Fibroblast of lung (primary cell): ENCODE results near the gene CDC42SE2. TPM values are rescaled to one million over a fixed set of nuclear protein-coding genes. Genes with fewer than 3 reads are reported as not detected.

Source experiments
- DNase-seq, 2 donors: peaks; one replicate each; pipeline versions ENCODE4 v3.0.0 to v3.0.0-alpha.2; 2010; ENCODE audit warnings: low read depth in 2 of 2
- H2AFZ ChIP-seq: 2 replicates; pipeline ENCODE4 v1.5.1; 2012; ENCODE audit warnings: low read length, control low read depth, inconsistent platforms
- H3K27ac ChIP-seq: 2 replicates; pipeline ENCODE4 v1.5.1; 2011; ENCODE audit warnings: low read length, control low read depth; ENCODE audit not compliant: insufficient read depth
- H3K27me3 ChIP-seq: 2 replicates; pipeline ENCODE4 v1.5.1; 2011; ENCODE audit warnings: mild to moderate bottlenecking, low read length; ENCODE audit not compliant: control insufficient read depth, insufficient read depth
- H3K36me3 ChIP-seq: 2 replicates; pipeline ENCODE4 v1.5.1; 2011; ENCODE audit warnings: low read length; ENCODE audit not compliant: control insufficient read depth, insufficient read depth
- H3K4me1 ChIP-seq: 2 replicates; pipeline ENCODE4 v1.5.1; 2011; ENCODE audit warnings: low read length; ENCODE audit not compliant: control insufficient read depth, insufficient read depth; ENCODE audit errors: extremely low read depth
- H3K4me2 ChIP-seq: 2 replicates; pipeline ENCODE4 v1.5.1; 2011; ENCODE audit warnings: low read length, control low read depth; ENCODE audit not compliant: insufficient read depth; ENCODE audit errors: extremely low read depth
- H3K4me3 ChIP-seq, 4 experiments: fragments of 200-600 bp in 1 of 4; sonication (generic) in 1 of 4; replicated peaks in 1 of 4; 2 replicates each; pipeline ENCODE4 v1.5.1; 2011 to 2016; ENCODE audit warnings: low read length in 4 of 4, low read depth in 3 of 4, mild to moderate bottlenecking in 3 of 4, control low read depth in 2 of 4, inconsistent platforms in 1 of 4, mixed read lengths in 1 of 4; ENCODE audit not compliant: insufficient read depth in 1 of 4; ENCODE audit errors: control extremely low read depth in 1 of 4
- H3K79me2 ChIP-seq: 2 replicates; pipeline ENCODE4 v1.5.1; 2012; ENCODE audit warnings: mild to moderate bottlenecking, low read length, inconsistent platforms; ENCODE audit not compliant: control insufficient read depth, insufficient read depth
- H3K9ac ChIP-seq: 2 replicates; pipeline ENCODE4 v1.5.1; 2011; ENCODE audit warnings: mild to moderate bottlenecking, low read length, control low read depth; ENCODE audit not compliant: insufficient read depth
- H3K9me3 ChIP-seq: 2 replicates; pipeline ENCODE4 v1.5.1; 2012; ENCODE audit warnings: low read depth, low read length; ENCODE audit not compliant: control insufficient read depth, insufficient read depth
- H4K20me1 ChIP-seq: 2 replicates; pipeline ENCODE4 v1.5.1; 2011; ENCODE audit warnings: low read length; ENCODE audit not compliant: control insufficient read depth, insufficient read depth; ENCODE audit errors: extremely low read depth
- CTCF ChIP-seq, 2 donors: IDR thresholded peaks in 1 of 2; conservative IDR thresholded peaks in 1 of 2; 1 replicate in 1 of 2; 2 replicates in 1 of 2; pipeline ENCODE4 v1.5.1; 2011 to 2012; ENCODE audit warnings: low read length in 2 of 2, control low read depth in 1 of 2, inconsistent platforms in 1 of 2, low read depth in 1 of 2, mild to moderate bottlenecking in 1 of 2
- EZH2 ChIP-seq: IDR thresholded peaks from 2 replicates; pipeline ENCODE4 v1.5.1; 2012; ENCODE audit warnings: low read length, control low read depth, mild to moderate bottlenecking; ENCODE audit errors: missing control alignments
- polyA plus RNA-seq, 2 donors: library from polyadenylated mRNA; depleted of rRNA in 1 of 2; stranded (reverse) in 1 of 2; unstranded in 1 of 2; fragments of >200 nt; gene quantifications; 2 replicates each; pipeline ENCODE4 v1.2.1, GENCODE V29; 2011 to 2012; ENCODE audit warnings: missing spikeins in 1 of 2
- total RNA-seq: library from RNA; depleted of rRNA; stranded (reverse); fragments of >200 nt; gene quantifications from 2 replicates; pipeline ENCODE4 v1.2.1, GENCODE V29; 2014

CDC42SE2 gene
- total and polyA plus RNA-seq, 2 donors (not counting 1 experiment from before 2014, with no cell fraction given): 26.1 to 26.5 TPM

GRCh38 chr5:131296213-131296672 is 32.4 kb downstream of the CDC42SE2 start:
- TF ChIP-seq CTCF (conservative IDR thresholded peaks at IDR 0.05 in 1 of 2, IDR thresholded peaks at IDR 0.05 in 1 of 2; ENCODE audit: low read depth in 1 of 2, low read length in 2 of 2): no peak
- TF ChIP-seq EZH2: no peak

DNA sequence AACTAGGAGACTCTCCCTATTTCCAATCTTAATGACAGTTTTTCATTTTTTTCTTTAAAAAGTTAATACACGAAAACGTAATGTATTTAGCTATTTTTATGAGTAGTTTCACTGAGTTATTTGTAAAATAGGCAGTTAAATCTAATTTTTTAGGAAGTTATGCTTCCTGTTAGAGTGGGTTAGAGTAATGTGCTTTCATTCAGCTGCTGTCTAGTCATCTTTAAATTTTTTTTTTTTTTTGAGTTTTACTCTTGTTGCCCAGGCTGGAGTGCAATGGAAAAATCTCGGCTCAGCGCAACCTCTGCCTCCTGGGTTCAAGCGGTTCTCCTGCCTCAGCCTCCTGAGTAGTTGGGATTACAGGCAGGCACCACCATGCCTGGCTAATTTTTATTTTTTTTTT is 34.0 kb downstream of the CDC42SE2 start:
- Histone ChIP-seq H3K79me2 (peaks cover 22% of the 10 kb centered on the region), H3K4me2 (no peak overlapping the region), H2AFZ (no peak overlapping the region), H4K20me1 (no peaks in the 10 kb centered on the region), H3K36me3 (no peaks in the 10 kb centered on the region), H3K9ac (no peak overlapping the region), H3K9me3 (no peaks in the 10 kb centered on the region), H3K4me1 (no peaks in the 10 kb centered on the region), H3K27me3 (no peaks in the 10 kb centered on the region), H3K4me3 (no peak overlapping the region), H3K27ac (no peak overlapping the region)
- DNase-seq: no peak
- no peak for TF ChIP-seq CTCF (conservative IDR thresholded peaks at IDR 0.05 in 1 of 2, IDR thresholded peaks at IDR 0.05 in 1 of 2; ENCODE audit: low read depth in 1 of 2, low read length in 2 of 2)
- no peak for TF ChIP-seq EZH2

More at GRCh38 chr5:131296213-131296672, 32.4 kb downstream of the CDC42SE2 start:
- Histone ChIP-seq H3K27ac (no peak overlapping the region), H4K20me1 (no peaks in the 10 kb centered on the region), H3K4me3 (no peak overlapping the region), H3K4me2 (no peak overlapping the region), H2AFZ (no peak overlapping the region), H3K27me3 (no peaks in the 10 kb centered on the region), H3K9me3 (no peaks in the 10 kb centered on the region), H3K4me1 (no peaks in the 10 kb centered on the region), H3K9ac (no peak overlapping the region), H3K36me3 (no peaks in the 10 kb centered on the region), H3K79me2 (peaks cover 22% of the 10 kb centered on the region)
- no peak for DNase-seq

GRCh38 chr5:131299465-131299864 is 35.6 kb downstream of the CDC42SE2 start:
- TF ChIP-seq EZH2: no peak
- no peak for TF ChIP-seq CTCF (conservative IDR thresholded peaks at IDR 0.05 in 1 of 2, IDR thresholded peaks at IDR 0.05 in 1 of 2; ENCODE audit: low read depth in 1 of 2, low read length in 2 of 2)
- Histone ChIP-seq H3K79me2 (peaks cover 19% of the 10 kb centered on the region), H4K20me1 (no peaks in the 10 kb centered on the region), H3K4me1 (no peaks in the 10 kb centered on the region), H3K36me3 (no peaks in the 10 kb centered on the region), H3K27ac (no peak overlapping the region), H3K27me3 (no peaks in the 10 kb centered on the region), H3K4me2 (no peak overlapping the region), H3K9me3 (no peaks in the 10 kb centered on the region), H3K9ac (no peak overlapping the region), H3K4me3 (no peak overlapping the region), H2AFZ (no peak overlapping the region)
- DNase-seq: no peak
